ENCODE results near the gene UGT2A2. TPM values are rescaled to one million over a fixed set of nuclear protein-coding genes. Genes with fewer than 3 reads are reported as not detected.

The UGT2A2 gene
- total RNA-seq, 4 donors from 2014 or later, result not detected

DNA sequence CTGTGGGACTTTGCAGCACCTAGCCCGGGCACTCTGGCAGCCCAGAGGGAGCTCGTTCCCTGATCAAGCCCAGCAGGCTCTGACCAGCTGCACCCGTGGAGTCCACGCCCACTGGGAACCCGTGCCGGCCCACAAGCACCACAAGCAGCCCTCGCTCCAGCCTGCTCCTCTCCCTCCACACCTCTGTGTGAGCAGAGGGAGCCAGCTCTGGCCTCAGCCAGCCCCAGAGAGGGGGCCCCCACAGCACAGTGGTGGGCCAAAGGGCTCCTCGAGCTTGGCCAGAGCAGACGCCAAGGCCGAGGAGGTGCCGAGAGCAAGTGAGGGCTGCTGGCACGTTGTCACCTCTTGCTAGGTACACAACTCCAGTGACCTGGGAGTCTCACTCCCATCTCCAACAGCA lies 18.7 kb upstream of the UGT2A2 start:
- TF ChIP-seq, protein P1, sequence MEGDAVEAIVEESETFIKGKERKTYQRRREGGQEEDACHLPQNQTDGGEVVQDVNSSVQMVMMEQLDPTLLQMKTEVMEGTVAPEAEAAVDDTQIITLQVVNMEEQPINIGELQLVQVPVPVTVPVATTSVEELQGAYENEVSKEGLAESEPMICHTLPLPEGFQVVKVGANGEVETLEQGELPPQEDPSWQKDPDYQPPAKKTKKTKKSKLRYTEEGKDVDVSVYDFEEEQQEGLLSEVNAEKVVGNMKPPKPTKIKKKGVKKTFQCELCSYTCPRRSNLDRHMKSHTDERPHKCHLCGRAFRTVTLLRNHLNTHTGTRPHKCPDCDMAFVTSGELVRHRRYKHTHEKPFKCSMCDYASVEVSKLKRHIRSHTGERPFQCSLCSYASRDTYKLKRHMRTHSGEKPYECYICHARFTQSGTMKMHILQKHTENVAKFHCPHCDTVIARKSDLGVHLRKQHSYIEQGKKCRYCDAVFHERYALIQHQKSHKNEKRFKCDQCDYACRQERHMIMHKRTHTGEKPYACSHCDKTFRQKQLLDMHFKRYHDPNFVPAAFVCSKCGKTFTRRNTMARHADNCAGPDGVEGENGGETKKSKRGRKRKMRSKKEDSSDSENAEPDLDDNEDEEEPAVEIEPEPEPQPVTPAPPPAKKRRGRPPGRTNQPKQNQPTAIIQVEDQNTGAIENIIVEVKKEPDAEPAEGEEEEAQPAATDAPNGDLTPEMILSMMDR (IDR thresholded peaks at IDR 0.05), result no peak
- TF ChIP-seq POLR2A (IDR thresholded peaks at IDR 0.05), result no peak
- TF ChIP-seq EP300 (IDR thresholded peaks at IDR 0.05; ENCODE audit: low read depth), result no peak
- no peak for TF ChIP-seq POLR2AphosphoS5 (IDR thresholded peaks at IDR 0.05)
- Histone ChIP-seq H3K27me3 (no peaks in the 10 kb centered on the region), H3K9me3 (no peaks in the 10 kb centered on the region), H3K27ac (no peak overlapping the region), H3K4me3 (no peak overlapping the region), H3K4me1 (no peaks in the 10 kb centered on the region), H3K36me3 (no peaks in the 10 kb centered on the region)
- in situ Hi-C loops (cut with MboI; ENCODE audit: low pct_ligation_motif_present in 1 of 4, low pct_unique_long_range_greater_than_20kb in 1 of 4, low sequenced_read_pairs in 3 of 4), result no loop called here
- WGBS, 2 donors (ENCODE audit: low coverage in 1 of 2), result 79% methylated on average over 8 of the region's 12 CpGs; no CpG with 5 or more reads in 1 of the 2 donors
- intact Hi-C loops (cut with DNase I; ENCODE audit: low total_unique reads), result no loop called here
- no peak for DNase-seq

DNA sequence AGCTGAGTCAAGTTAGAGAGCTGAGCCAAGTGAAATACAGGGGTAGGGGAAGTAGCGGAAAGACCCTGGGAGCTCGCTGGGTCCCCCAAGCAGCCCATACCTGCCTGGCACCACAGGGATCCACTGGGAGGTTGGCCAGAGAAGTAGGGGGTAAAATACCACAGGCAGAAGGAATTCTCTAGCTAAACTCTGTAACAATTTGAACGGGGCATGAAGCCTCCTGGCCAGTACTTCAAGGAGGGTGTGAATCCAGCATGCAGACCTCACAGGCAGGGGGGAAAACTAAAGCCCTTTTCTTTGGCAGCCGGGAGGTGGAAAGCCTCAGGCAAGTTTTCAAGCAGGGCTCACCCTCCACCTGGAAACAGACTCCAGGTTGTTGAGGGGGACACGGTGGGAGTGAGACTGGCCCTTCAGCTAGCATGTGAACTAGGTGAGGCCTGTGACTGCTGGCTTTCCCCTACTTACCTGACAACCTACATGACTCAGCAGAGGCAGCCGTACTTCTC lies 17.3 kb upstream of the UGT2A2 start:
- H3K36me3 ChIP-seq, result no peaks in the 10 kb centered on the region
- H3K4me1 ChIP-seq, result no peaks in the 10 kb centered on the region
- in situ Hi-C loops (cut with MboI; ENCODE audit: low pct_ligation_motif_present in 1 of 4, low pct_unique_long_range_greater_than_20kb in 1 of 4, low sequenced_read_pairs in 3 of 4) (no loop called here), intact Hi-C loops (cut with DNase I; ENCODE audit: low total_unique reads) (no loop called here)
- WGBS, 2 donors (ENCODE audit: low coverage in 1 of 2), result 60 to 76% methylated on average over 1 to 6 of the region's 6 CpGs
- no peak for TF ChIP-seq POLR2AphosphoS5 (IDR thresholded peaks at IDR 0.05)
- H3K4me3 ChIP-seq, result no peak overlapping the region
- H3K9me3 ChIP-seq, result no peaks in the 10 kb centered on the region
- no peak for DNase-seq
- no peak overlapping the region for H3K27ac ChIP-seq
- no peaks in the 10 kb centered on the region for H3K27me3 ChIP-seq

DNA sequence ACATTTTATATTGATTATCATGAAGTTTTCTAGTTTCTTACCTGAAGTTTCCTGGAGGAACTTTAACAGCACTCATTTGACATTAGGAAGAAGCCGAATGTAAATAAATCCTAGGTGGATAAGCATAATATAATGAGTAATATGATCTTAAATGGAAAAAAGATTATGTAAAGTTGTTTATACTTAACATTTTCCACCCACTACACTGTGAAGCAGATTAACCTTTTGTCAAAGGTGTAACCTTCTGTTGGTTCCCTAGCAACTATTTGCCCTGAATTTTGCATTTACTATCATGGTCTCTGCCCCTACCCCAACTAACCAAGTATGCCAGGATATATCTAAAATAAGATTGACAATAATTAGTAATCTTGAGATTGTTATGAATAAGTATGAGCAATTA lies 13.7 kb upstream of the UGT2A2 start, which contains the start of gene UGT2A1:
Gene UGT2A1, minus strand, starts transcription at position 101 of the 400 bp plus-strand sequence. CDS start 5,603 bp downstream, outside the sequence.
- H3K9me3 ChIP-seq, result no peaks in the 10 kb centered on the region
- no peaks in the 10 kb centered on the region for H3K4me1 ChIP-seq
- intact Hi-C loops (cut with DNase I; ENCODE audit: low total_unique reads) (no loop called here), in situ Hi-C loops (cut with MboI; ENCODE audit: low pct_ligation_motif_present in 1 of 4, low pct_unique_long_range_greater_than_20kb in 1 of 4, low sequenced_read_pairs in 3 of 4) (no loop called here)
- WGBS, 2 donors (ENCODE audit: low coverage in 1 of 2), result 81 to 83% methylated on average over 1 of the region's 1 CpG
- H3K36me3 ChIP-seq, result no peaks in the 10 kb centered on the region
- H3K4me3 ChIP-seq, result no peak within 1 kb of the TSS
- no peak for DNase-seq
- H3K27me3 ChIP-seq, result no peaks in the 10 kb centered on the region
- H3K27ac ChIP-seq, result no peak within 1 kb of the TSS
- TF ChIP-seq, protein P1 (IDR thresholded peaks at IDR 0.05), result no peak
- TF ChIP-seq POLR2AphosphoS5 (IDR thresholded peaks at IDR 0.05) (no peak), POLR2A (IDR thresholded peaks at IDR 0.05) (no peak), EP300 (IDR thresholded peaks at IDR 0.05; ENCODE audit: low read depth) (no peak)

DNA sequence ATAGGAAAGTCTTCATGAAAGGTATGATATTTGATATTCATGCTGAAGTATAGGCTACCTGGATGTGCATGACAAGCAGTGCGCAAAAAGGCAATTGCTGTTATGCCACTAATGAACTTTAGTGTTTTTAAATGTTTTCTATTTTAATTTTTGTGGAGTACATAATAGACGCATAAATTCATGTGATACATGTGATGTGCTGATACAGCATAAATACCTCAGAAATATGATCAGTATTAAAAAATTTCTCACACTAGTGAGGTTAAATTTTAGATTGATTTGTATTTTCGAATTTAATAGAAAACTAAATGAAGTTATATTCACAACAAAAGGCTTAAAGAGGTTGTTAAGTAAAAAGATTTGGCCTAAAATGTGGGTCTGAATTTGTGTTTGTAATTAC lies 11.4 kb upstream of the UGT2A2 start:
- Histone ChIP-seq H3K4me3 (no peak overlapping the region), H3K27ac (no peak overlapping the region), H3K36me3 (no peaks in the 10 kb centered on the region), H3K4me1 (no peaks in the 10 kb centered on the region), H3K9me3 (no peaks in the 10 kb centered on the region), H3K27me3 (no peaks in the 10 kb centered on the region)
- intact Hi-C loops (cut with DNase I; ENCODE audit: low total_unique reads), result no loop called here
- in situ Hi-C loops (cut with MboI; ENCODE audit: low pct_ligation_motif_present in 1 of 4, low pct_unique_long_range_greater_than_20kb in 1 of 4, low sequenced_read_pairs in 3 of 4), result no loop called here
- no peak for DNase-seq
- TF ChIP-seq POLR2AphosphoS5 (IDR thresholded peaks at IDR 0.05) (no peak), EP300 (IDR thresholded peaks at IDR 0.05; ENCODE audit: low read depth) (no peak), POLR2A (IDR thresholded peaks at IDR 0.05) (no peak)
- TF ChIP-seq, protein P1 (IDR thresholded peaks at IDR 0.05), result no peak
- WGBS, 2 donors (ENCODE audit: low coverage in 1 of 2), result 49 to 82% methylated on average over 3 of the region's 3 CpGs

DNA sequence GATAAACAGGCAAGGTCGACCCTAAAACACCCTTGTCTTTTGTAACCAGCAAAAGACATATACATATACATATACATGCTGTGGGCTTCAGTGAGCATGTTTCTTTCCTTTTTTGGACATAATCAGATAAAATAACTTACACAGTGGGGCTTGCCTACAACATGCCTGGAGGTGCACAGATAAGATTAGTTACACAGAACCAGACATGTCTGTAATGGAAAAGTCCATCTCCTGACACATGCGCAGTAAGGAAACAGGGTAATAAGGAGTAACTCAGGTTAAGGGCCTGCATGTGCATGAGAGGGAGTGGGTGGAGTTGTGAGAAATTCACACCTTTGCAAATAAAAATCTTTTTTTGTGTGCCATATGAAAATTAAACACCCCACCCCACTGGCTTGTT lies 10.2 kb upstream of the UGT2A2 start:
- Histone ChIP-seq H3K9me3 (no peaks in the 10 kb centered on the region), H3K4me3 (no peak overlapping the region), H3K27ac (no peak overlapping the region), H3K27me3 (no peaks in the 10 kb centered on the region), H3K36me3 (no peaks in the 10 kb centered on the region), H3K4me1 (no peaks in the 10 kb centered on the region)
- WGBS, 2 donors (ENCODE audit: low coverage in 1 of 2), result 59 to 64% methylated on average over 2 of the region's 2 CpGs
- DNase-seq, result no peak
- TF ChIP-seq POLR2A (IDR thresholded peaks at IDR 0.05) (no peak), EP300 (IDR thresholded peaks at IDR 0.05; ENCODE audit: low read depth) (no peak), POLR2AphosphoS5 (IDR thresholded peaks at IDR 0.05) (no peak)
- TF ChIP-seq, protein P1 (IDR thresholded peaks at IDR 0.05), result no peak
- intact Hi-C loops (cut with DNase I; ENCODE audit: low total_unique reads) (no loop called here), in situ Hi-C loops (cut with MboI; ENCODE audit: low pct_ligation_motif_present in 1 of 4, low pct_unique_long_range_greater_than_20kb in 1 of 4, low sequenced_read_pairs in 3 of 4) (no loop called here)

Data from transverse colon (tissue), 4 donors.